CD14-positive monocyte (primary cell): ENCODE data around the gene EFHC2. TPM values are rescaled to one million over a fixed set of nuclear protein-coding genes. Genes with fewer than 3 reads are reported as not detected.

Source experiments
- DNase-seq, 3 donors: peaks; one replicate each; pipeline ENCODE4 v3.0.0-alpha.2; 2011 to 2022
- H2AFZ ChIP-seq: 2 replicates; pipeline ENCODE4 v1.6.0; 2012; ENCODE audit warnings: mild to moderate bottlenecking, low read depth, low read length, inconsistent platforms; ENCODE audit not compliant: insufficient read depth, poor library complexity, severe bottlenecking
- H3K27ac ChIP-seq, 2 donors: 1 replicate in 1 of 2; 2 replicates in 1 of 2; pipeline ENCODE4 v1.5.1; 2012 to 2013; ENCODE audit warnings: low read length in 2 of 2, control low read depth in 1 of 2, inconsistent platforms in 1 of 2, low read depth in 1 of 2, mild to moderate bottlenecking in 1 of 2
- H3K27me3 ChIP-seq, 2 donors: one replicate each; pipeline versions ENCODE4 v1.6.0 to v1.6.1; 2011 to 2013; ENCODE audit warnings: low read length in 2 of 2; ENCODE audit not compliant: control insufficient read depth in 2 of 2, insufficient read depth in 2 of 2
- H3K36me3 ChIP-seq, 2 donors: replicated peaks in 1 of 2; 1 replicate in 1 of 2; 2 replicates in 1 of 2; pipeline versions ENCODE4 v1.5.1 to v1.6.1; 2012 to 2013; ENCODE audit warnings: low read length in 2 of 2, control low read depth in 1 of 2, inconsistent platforms in 1 of 2, mild to moderate bottlenecking in 1 of 2; ENCODE audit not compliant: insufficient read depth in 2 of 2, control insufficient read depth in 1 of 2
- H3K4me1 ChIP-seq, 2 donors: 1 replicate in 1 of 2; 2 replicates in 1 of 2; pipeline versions ENCODE4 v1.5.1 to v1.6.1; 2012 to 2013; ENCODE audit warnings: low read length in 2 of 2, control low read depth in 1 of 2, inconsistent platforms in 1 of 2, mild to moderate bottlenecking in 1 of 2, moderate library complexity in 1 of 2; ENCODE audit not compliant: insufficient read depth in 2 of 2, control insufficient read depth in 1 of 2
- H3K4me2 ChIP-seq: replicated peaks from 2 replicates; pipeline ENCODE3; 2012; ENCODE audit warnings: low read length, moderate library complexity, mild to moderate bottlenecking; ENCODE audit not compliant: poor library complexity, severe bottlenecking; ENCODE audit errors: extremely low read depth
- H3K4me3 ChIP-seq, 3 experiments: fragments of 200-600 bp in 1 of 3; sonication (generic) in 1 of 3; replicated peaks in 1 of 3; 1 replicate in 2 of 3; 2 replicates in 1 of 3; pipeline ENCODE4 v1.5.1; 2011 to 2013; ENCODE audit warnings: low read length in 3 of 3, mild to moderate bottlenecking in 3 of 3, control low read depth in 2 of 3, low read depth in 2 of 3, inconsistent platforms in 1 of 3, moderate library complexity in 1 of 3
- H3K79me2 ChIP-seq: 2 replicates; pipeline ENCODE4 v1.6.0; 2012; ENCODE audit warnings: mild to moderate bottlenecking, control low read depth, inconsistent platforms, low read length, moderate library complexity; ENCODE audit not compliant: insufficient read depth
- H3K9ac ChIP-seq: 2 replicates; pipeline ENCODE4 v1.6.0; 2017; ENCODE audit warnings: low read length, mild to moderate bottlenecking; ENCODE audit not compliant: insufficient read depth, poor library complexity, severe bottlenecking
- H3K9me3 ChIP-seq, 2 donors: replicated peaks in 1 of 2; 1 replicate in 1 of 2; 2 replicates in 1 of 2; pipeline versions ENCODE4 v1.5.1 to v1.6.1; 2012 to 2013; ENCODE audit warnings: low read length in 2 of 2, control low read depth in 1 of 2; ENCODE audit not compliant: control insufficient read depth in 1 of 2, insufficient read depth in 1 of 2
- H4K20me1 ChIP-seq: 2 replicates; pipeline ENCODE4 v1.6.0; 2012; ENCODE audit warnings: mild to moderate bottlenecking, low read length, control low read depth, moderate library complexity; ENCODE audit not compliant: insufficient read depth
- H3K27ac Mint-ChIP-seq, 7 donors: one replicate each; pipeline ENCODE4 v1.8.0; 2020; ENCODE audit warnings: mild to moderate bottlenecking in 7 of 7, mixed read lengths in 7 of 7, moderate library complexity in 6 of 7, inconsistent platforms in 2 of 7
- H3K27me3 Mint-ChIP-seq, 3 donors: one replicate each; pipeline ENCODE4 v1.8.0; 2021 to 2022; ENCODE audit warnings: low read depth in 3 of 3, mild to moderate bottlenecking in 3 of 3, mixed read lengths in 3 of 3, moderate library complexity in 3 of 3, inconsistent platforms in 1 of 3
- H3K36me3 Mint-ChIP-seq, 2 donors: one replicate each; pipeline ENCODE4 v1.8.0; 2020; ENCODE audit warnings: mixed read lengths in 2 of 2, inconsistent platforms in 1 of 2, mild to moderate bottlenecking in 1 of 2
- H3K4me1 Mint-ChIP-seq: one replicate; pipeline ENCODE4 v1.8.0; 2020; ENCODE audit warnings: mild to moderate bottlenecking, mixed read lengths
- H3K4me3 Mint-ChIP-seq, 2 donors: one replicate each; pipeline ENCODE4 v1.8.0; 2020; ENCODE audit warnings: mild to moderate bottlenecking in 2 of 2, mixed read lengths in 2 of 2, moderate library complexity in 1 of 2
- H3K9me3 Mint-ChIP-seq, 7 donors: one replicate each; pipeline ENCODE4 v1.8.0; 2020 to 2022; ENCODE audit warnings: mixed read lengths in 7 of 7, mild to moderate bottlenecking in 6 of 7, moderate library complexity in 6 of 7, inconsistent platforms in 2 of 7
- CTCF ChIP-seq: fragments of 200-600 bp; IDR thresholded peaks from one replicate; pipeline ENCODE4 v1.8.0; 2022; ENCODE audit warnings: antibody characterized with exemption, mild to moderate bottlenecking
- WGBS: methylation state at CpG from one replicate; pipeline ENCODE4 v1.1.5; 2013; ENCODE audit warnings: missing lambda C conversion rate; ENCODE audit not compliant: insufficient coverage; 5-methylcytosine and 5-hydroxymethylcytosine counted together
- intact Hi-C, 2 donors: fragments of 100-400 bp; cut with micrococcal nuclease; formaldehyde crosslinking; loops; one replicate each; pipeline versions ENCODE4 v1.15.0 to v1.15.1; 2023
- polyA plus RNA-seq, 3 donors: library from polyadenylated mRNA; depleted of rRNA in 1 of 3; unstranded in 2 of 3; stranded (reverse) in 1 of 3; fragments of 300-500 nt in 2 of 3; fragments of >200 nt in 1 of 3; fragmentation: Illumina TruSeq in 2 of 3; gene quantifications; 1 replicate in 2 of 3; 2 replicates in 1 of 3; pipeline ENCODE4 v1.2.3, GENCODE V29; 2012 to 2021

The EFHC2 gene
- polyA plus RNA-seq, 3 donors: 0.05 to 0.22 TPM; not detected in 1

GRCh38 chrX:44344687-44345086 is 1.2 kb upstream of the EFHC2 start:
- H3K27me3 ChIP-seq: peaks cover 0 to 18% of the 10 kb centered on the region in 2 donors
- H3K9me3 Mint-ChIP-seq: peaks cover 0 to 2% (median 0%) of the 10 kb centered on the region in 7 donors
- H3K9me3 ChIP-seq: no peaks in the 10 kb centered on the region
- WGBS: no CpG with 5 or more reads among the region's 7 CpGs
- peaks cover 13 to 14% of the 10 kb centered on the region in 2 donors for H3K4me1 ChIP-seq
- H3K4me3 ChIP-seq: peak overlapping the region; percentile 41 to 69 (median 47)
- H3K27me3 Mint-ChIP-seq: peaks cover 0 to 41% (median 2%) of the 10 kb centered on the region in 3 donors
- no peaks in the 10 kb centered on the region for H3K79me2 ChIP-seq
- no peak overlapping the region for H3K27ac ChIP-seq
- H3K36me3 ChIP-seq: no peaks in the 10 kb centered on the region
- H2AFZ ChIP-seq: peak overlapping the region; percentile 62
- peak overlapping the region; percentile 72 for H3K4me2 ChIP-seq
- H3K36me3 Mint-ChIP-seq: no peaks in the 10 kb centered on the region
- H3K27ac Mint-ChIP-seq: peak overlapping the region; percentile 78 to 91 (median 86)
- DNase-seq: peak; percentile 1 to 26 (median 3)
- peak overlapping the region; percentile 85 to 92 for H3K4me3 Mint-ChIP-seq
- H3K4me1 Mint-ChIP-seq: peaks cover 30% of the 10 kb centered on the region
- intact Hi-C loops: no loop called here
- no peak for TF ChIP-seq CTCF
- no peaks in the 10 kb centered on the region for H4K20me1 ChIP-seq
- H3K9ac ChIP-seq: peak overlapping the region; percentile 9

GRCh38 chrX:44344194-44344593 is 722 bp upstream of the EFHC2 start:
- peaks cover 0 to 18% of the 10 kb centered on the region in 2 donors for H3K27me3 ChIP-seq
- peak overlapping the region; percentile 62 for H2AFZ ChIP-seq

More at GRCh38 chrX:44344194-44344593, 722 bp upstream of the EFHC2 start:
- Histone ChIP-seq H3K4me2 (peak overlapping the region; percentile 72), H3K79me2 (no peaks in the 10 kb centered on the region), H3K9me3 (no peaks in the 10 kb centered on the region), H3K9ac (peak overlapping the region; percentile 9), H3K27ac (no peak overlapping the region), H3K4me3 (peak overlapping the region; percentile 41 to 69 (median 47)), H3K36me3 (no peaks in the 10 kb centered on the region), H4K20me1 (no peaks in the 10 kb centered on the region), H3K4me1 (peaks cover 13 to 14% of the 10 kb centered on the region in 2 donors)
- Mint-ChIP-seq H3K4me1 (peaks cover 25% of the 10 kb centered on the region), H3K27me3 (peaks cover 0 to 41% (median 2%) of the 10 kb centered on the region in 3 donors), H3K9me3 (peaks cover 0 to 2% (median 0%) of the 10 kb centered on the region in 7 donors), H3K36me3 (no peaks in the 10 kb centered on the region), H3K4me3 (peak overlapping the region; percentile 85 to 92), H3K27ac (peak overlapping the region; percentile 78 to 91 (median 86))
- TF ChIP-seq CTCF: no peak
- intact Hi-C loops: no loop called here
- 0% methylated on average over 10 of the region's 16 CpGs for WGBS
- DNase-seq: peak; percentile 10 to 48 (median 14)
